Lower lobe of right lung (tissue), 2 donors: Measurements from ENCODE around the gene SRRM2. TPM values are rescaled to one million over a fixed set of nuclear protein-coding genes. Genes with fewer than 3 reads are reported as not detected.

ENCODE experiments used
- ATAC-seq, 2 donors: fragments of 200-7000 bp; cut with Tn5 transposase; one replicate each; pipeline ENCODE4 v1.9.1; 2020 to 2022; ENCODE audit warnings: mild to moderate bottlenecking in 2 of 2, moderate library complexity in 2 of 2
- DNase-seq: peaks from one replicate; pipeline ENCODE4 v3.0.0-alpha.2; 2020
- H3K27ac ChIP-seq: fragments of 200-600 bp; one replicate; pipeline ENCODE4 v1.8.0; 2022
- H3K27me3 ChIP-seq: fragments of 200-600 bp; one replicate; pipeline ENCODE4 v1.8.0; 2022; ENCODE audit warnings: low read depth
- H3K36me3 ChIP-seq: fragments of 200-600 bp; one replicate; pipeline ENCODE4 v1.8.0; 2022; ENCODE audit warnings: mild to moderate bottlenecking
- H3K4me1 ChIP-seq: fragments of 200-600 bp; one replicate; pipeline ENCODE4 v1.8.0; 2022
- H3K4me3 ChIP-seq: fragments of 200-600 bp; one replicate; pipeline ENCODE4 v1.8.0; 2022; ENCODE audit warnings: mild to moderate bottlenecking
- H3K9me3 ChIP-seq: fragments of 200-600 bp; one replicate; pipeline ENCODE4 v1.8.0; 2022
- intact Hi-C: fragments of 100-400 bp; cut with DNase I; formaldehyde crosslinking; loops from one replicate; pipeline ENCODE4 v1.11.0; 2022
- total RNA-seq: library from RNA; stranded (reverse); fragmentation: NEBNext Ultra II Directional; extraction: Animal tissue kit (Norgen Biotek cat#: 25700); gene quantifications from one replicate; pipeline ENCODE4 v1.2.1, GENCODE V29; 2021
- TF ChIP-seq, protein P1 (sequence below): fragments of 200-600 bp; IDR thresholded peaks from one replicate; pipeline ENCODE4 v1.8.0; 2022; ENCODE audit warnings: antibody characterized with exemption, mild to moderate bottlenecking
- donor health status: DM: no; HTN: yes; CAD: no; lungs with severe emphysema.

SRRM2 gene
- total RNA-seq, 1 donor from 2014 or later = 659 TPM

DNA sequence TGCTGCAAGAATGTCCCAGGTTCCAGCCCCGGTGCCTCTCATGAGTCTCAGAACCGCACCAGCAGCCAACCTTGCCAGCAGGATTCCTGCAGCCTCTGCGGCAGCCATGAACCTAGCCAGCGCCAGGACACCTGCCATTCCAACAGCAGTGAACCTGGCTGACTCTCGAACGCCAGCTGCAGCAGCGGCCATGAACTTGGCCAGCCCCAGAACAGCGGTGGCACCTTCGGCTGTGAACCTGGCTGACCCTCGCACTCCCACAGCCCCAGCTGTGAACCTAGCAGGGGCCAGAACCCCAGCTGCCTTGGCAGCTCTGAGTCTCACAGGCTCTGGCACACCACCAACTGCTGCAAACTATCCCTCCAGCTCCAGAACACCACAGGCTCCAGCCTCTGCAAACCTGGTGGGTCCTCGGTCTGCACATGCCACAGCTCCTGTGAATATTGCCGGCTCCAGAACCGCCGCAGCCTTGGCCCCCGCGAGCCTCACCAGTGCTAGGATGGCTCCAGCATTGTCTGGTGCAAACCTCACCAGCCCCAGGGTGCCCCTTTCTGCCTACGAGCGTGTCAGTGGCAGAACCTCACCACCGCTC is 14.8 kb downstream of the SRRM2 start:
- peak; percentile 43 for DNase-seq
- TF ChIP-seq, protein P1, sequence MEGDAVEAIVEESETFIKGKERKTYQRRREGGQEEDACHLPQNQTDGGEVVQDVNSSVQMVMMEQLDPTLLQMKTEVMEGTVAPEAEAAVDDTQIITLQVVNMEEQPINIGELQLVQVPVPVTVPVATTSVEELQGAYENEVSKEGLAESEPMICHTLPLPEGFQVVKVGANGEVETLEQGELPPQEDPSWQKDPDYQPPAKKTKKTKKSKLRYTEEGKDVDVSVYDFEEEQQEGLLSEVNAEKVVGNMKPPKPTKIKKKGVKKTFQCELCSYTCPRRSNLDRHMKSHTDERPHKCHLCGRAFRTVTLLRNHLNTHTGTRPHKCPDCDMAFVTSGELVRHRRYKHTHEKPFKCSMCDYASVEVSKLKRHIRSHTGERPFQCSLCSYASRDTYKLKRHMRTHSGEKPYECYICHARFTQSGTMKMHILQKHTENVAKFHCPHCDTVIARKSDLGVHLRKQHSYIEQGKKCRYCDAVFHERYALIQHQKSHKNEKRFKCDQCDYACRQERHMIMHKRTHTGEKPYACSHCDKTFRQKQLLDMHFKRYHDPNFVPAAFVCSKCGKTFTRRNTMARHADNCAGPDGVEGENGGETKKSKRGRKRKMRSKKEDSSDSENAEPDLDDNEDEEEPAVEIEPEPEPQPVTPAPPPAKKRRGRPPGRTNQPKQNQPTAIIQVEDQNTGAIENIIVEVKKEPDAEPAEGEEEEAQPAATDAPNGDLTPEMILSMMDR = no peak
- no peaks in the 10 kb centered on the region for H3K27me3 ChIP-seq
- ATAC-seq = no peak
- H3K27ac ChIP-seq = no peak overlapping the region
- peaks cover 100% of the 10 kb centered on the region for H3K36me3 ChIP-seq
- peaks cover 6% of the 10 kb centered on the region for H3K4me1 ChIP-seq
- intact Hi-C loops = no loop called here
- no peak overlapping the region for H3K4me3 ChIP-seq
- H3K9me3 ChIP-seq = no peaks in the 10 kb centered on the region

DNA sequence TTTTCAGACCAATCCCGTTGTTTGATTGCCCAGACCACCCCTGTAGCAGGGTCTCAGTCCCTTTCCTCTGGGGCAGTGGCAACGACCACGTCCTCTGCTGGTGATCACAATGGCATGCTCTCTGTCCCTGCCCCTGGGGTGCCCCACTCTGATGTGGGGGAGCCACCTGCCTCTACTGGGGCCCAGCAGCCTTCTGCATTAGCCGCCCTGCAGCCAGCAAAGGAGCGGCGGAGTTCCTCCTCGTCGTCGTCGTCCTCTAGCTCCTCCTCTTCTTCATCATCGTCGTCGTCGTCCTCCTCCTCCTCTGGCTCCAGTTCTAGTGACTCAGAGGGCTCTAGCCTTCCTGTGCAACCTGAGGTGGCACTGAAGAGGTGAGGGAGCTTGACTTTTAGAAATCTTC is 15.5 kb downstream of the SRRM2 start:
- no peak for ATAC-seq
- DNase-seq = peak; percentile 15
- H3K4me3 ChIP-seq = no peak overlapping the region
- peaks cover 6% of the 10 kb centered on the region for H3K4me1 ChIP-seq
- H3K9me3 ChIP-seq = no peaks in the 10 kb centered on the region
- no peaks in the 10 kb centered on the region for H3K27me3 ChIP-seq
- peaks cover 97% of the 10 kb centered on the region for H3K36me3 ChIP-seq
- H3K27ac ChIP-seq = no peak overlapping the region
- intact Hi-C loops = no loop called here
- TF ChIP-seq, protein P1 = no peak

DNA sequence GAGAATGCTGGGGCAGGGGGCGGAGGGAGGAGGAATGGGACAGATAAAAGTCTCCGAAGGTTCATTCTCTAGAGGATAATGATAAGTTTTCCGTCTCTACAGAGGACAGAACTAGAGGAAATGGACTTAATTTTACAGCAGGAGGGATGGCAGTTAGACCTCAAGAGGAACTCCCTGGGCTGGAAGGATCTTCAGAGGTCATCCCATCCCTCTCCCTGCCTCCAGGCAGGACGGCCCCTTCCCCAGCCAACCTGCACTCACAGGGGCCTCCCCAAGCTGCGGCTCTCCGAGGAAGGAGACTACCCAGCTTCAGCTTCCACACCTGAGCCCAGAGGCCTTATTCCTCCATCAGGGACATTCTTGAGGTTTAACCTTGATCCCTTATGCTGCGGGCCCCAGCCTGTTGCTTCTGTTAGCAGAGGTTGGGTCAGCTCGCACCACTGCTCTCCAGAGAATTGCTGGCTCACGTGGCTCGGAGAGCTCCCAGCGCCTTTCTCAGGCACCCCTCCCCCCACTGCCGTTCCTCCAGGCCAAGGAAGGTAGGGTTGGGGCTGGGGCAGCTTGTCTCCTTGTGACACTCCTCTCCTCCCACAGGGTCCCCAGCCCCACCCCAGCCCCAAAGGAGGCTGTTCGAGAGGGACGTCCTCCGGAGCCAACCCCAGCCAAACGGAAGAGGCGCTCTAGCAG is 16.1 kb downstream of the SRRM2 start:
- no peaks in the 10 kb centered on the region for H3K9me3 ChIP-seq
- DNase-seq = peak; percentile 40
- no peak overlapping the region for H3K4me3 ChIP-seq
- H3K4me1 ChIP-seq = peaks cover 6% of the 10 kb centered on the region
- intact Hi-C loops = no loop called here
- peaks cover 97% of the 10 kb centered on the region for H3K36me3 ChIP-seq
- no peak overlapping the region for H3K27ac ChIP-seq
- no peak for ATAC-seq
- TF ChIP-seq, protein P1 = no peak
- H3K27me3 ChIP-seq = no peaks in the 10 kb centered on the region

DNA sequence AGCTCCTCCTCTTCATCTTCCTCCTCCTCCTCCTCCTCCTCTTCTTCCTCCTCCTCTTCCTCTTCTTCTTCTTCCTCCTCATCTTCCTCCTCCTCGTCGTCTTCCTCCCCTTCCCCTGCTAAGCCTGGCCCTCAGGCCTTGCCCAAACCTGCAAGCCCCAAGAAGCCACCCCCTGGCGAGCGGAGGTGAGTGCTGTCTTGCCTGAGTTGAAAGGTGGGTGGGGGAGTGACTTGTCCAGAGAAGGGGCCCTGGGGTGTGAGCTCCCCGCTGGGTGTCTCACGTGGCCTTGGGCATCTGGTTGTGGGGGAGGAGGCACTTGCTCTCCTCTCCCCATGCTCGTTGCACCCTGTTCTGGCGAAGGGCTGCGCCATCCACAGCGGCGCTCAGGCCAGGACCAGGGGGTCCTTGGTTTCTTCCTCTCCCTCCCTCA is 16.7 kb downstream of the SRRM2 start:
- ATAC-seq = no peak
- intact Hi-C loops = no loop called here
- Histone ChIP-seq H3K4me3 (no peak overlapping the region), H3K9me3 (no peaks in the 10 kb centered on the region), H3K36me3 (peaks cover 97% of the 10 kb centered on the region), H3K27ac (no peak overlapping the region), H3K27me3 (no peaks in the 10 kb centered on the region), H3K4me1 (peaks cover 6% of the 10 kb centered on the region)
- DNase-seq = peak; percentile 30
- TF ChIP-seq, protein P1 = no peak

DNA sequence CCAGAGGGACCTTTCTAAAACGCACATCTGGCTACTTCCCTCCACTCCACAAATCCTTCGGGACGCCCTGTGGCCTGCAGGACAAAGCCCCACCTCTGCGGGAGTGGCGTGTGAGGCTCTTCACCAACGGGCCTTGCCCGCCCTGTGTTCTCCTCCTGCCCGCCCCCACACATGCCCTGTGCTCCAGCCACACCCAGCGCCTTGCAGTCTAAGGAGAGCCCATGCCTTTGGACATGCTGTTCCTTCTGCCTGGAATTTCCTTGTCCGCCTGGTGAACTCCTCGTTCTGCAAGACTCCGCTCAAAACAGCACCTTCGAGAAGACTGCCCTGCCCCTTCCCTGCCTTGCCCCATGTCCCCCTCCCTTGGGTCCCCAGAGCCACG is 17.2 kb downstream of the SRRM2 start:
- peak; percentile 64 for DNase-seq
- Histone ChIP-seq H3K27me3 (no peaks in the 10 kb centered on the region), H3K4me1 (peaks cover 6% of the 10 kb centered on the region), H3K4me3 (no peak overlapping the region), H3K27ac (no peak overlapping the region), H3K36me3 (peaks cover 97% of the 10 kb centered on the region), H3K9me3 (no peaks in the 10 kb centered on the region)
- intact Hi-C loops = no loop called here
- TF ChIP-seq, protein P1 = no peak
- ATAC-seq = peak; percentile 55 to 80
